Measurements from ENCODE around the gene IGF2BP3.
"Not testable (repeated sequence)": the region's sequence is repeated elsewhere in the genome, so short reads cannot be mapped to it uniquely, and the experiment has no call there.

Gene IGF2BP3

DNA sequence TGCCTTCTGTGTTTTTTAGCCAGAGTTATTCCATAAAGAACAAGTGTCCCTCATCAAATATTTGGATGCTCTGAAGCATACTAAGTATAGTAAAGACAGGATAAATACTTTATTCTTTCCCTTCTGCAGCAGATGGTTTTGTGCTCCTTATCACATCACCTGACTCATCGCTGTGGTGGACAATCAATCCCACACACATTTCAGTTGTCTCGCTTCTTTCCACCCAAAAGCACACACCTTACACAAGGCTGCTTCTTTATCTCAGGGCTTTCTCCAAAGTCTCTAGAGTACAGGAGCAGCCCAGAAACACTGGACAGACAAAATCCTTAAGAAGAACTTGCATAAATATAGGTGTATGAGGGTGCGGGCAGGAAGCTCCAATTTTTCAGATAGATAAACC lies 43.4 kb downstream of the IGF2BP3 start:
- DNase-seq, result no peak

DNA sequence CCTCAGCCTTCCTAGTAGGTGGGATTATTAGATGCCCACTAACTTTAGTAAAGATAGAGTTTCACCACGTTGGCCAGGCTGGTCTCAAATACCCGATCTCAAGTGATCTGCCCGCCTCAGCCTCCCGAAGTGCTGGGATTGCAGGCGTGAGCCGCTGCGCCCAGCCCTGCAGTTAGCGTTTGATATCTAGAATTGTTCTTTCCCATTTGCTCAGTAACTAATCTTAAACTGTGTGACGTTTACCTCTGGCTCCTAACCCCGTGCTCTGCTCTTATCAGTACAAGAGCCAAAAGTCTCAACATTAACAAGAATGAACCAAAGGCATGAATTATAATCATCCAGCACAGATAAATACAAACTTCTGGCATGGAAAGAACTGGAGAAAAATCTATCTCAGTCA lies 47.4 kb downstream of the IGF2BP3 start:
- no peak for DNase-seq

DNA sequence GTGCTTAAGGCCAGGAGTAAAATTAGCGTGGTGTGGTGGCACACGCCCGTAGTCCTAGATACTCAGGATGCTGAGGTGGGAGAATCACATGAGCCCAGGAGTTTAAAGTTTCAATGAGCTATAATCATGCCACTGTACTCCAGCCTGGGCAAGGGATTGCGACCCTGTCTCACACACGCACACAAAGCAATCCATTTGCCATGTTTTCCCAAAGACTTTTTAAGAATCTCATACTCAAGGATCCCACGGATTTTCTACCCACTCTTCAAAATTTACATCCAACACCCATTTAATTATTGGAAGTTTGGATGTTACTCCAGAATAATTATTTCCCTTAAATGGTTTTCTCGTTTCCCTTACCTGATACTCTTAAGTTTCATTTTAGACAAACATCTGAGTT lies 47.9 kb downstream of the IGF2BP3 start:
- DNase-seq, result no peak

DNA sequence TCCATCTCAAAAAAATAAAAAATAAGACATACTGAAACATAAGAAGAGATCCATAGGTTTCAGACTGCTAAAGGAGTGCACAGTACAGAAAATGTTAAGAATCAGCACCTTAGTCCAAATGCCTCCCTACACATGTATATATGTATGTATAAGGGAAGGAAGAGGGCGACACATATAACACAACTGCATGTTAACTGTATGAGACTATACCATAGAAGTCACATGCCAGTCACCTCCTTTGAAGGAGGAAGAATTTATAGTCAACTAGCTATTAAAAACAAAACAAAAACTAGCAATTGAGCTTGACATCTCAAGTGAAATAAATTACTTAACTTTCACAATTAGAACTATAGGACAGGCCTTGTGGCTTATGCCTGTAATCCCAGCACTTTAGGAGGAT lies 50.4 kb downstream of the IGF2BP3 start:
- DNase-seq, result no peak

DNA sequence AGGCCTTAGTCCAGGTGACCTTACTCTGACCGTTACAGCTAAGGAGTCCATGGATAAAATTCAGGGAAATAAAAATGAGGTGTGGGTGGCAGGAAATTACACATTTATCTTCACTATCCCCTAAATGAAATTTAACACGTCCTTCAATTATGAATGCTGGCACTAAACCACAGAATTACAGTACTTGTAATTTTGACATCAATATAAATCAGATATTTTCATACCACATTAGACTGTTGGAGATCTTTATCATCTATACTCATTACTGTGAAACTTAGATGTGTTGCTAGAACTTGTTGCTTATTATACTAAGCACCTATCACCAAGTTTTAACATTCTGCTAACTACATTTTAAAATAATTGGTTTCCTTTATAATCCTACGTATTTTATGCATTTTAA lies 51.1 kb downstream of the IGF2BP3 start:
- no peak for DNase-seq

DNA sequence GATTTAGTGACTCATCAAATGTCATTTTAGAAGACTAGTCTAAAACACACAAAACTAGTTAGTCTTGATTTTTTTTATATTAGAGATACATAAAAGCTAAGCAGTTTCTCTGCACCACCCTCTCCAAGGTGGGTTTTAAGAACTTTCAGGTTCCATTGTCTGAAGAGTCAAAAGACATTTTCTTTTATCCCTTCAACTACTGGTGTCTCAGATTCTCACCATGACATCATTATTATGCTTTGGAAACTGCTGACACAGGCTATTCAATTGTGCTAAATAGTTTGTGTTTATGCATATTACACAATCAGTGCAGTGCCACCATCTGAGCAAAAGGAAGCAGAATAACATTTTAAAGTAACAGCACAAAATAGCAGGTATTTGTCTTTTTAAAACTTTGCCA lies 52.2 kb downstream of the IGF2BP3 start:
- DNase-seq, result no peak

DNA sequence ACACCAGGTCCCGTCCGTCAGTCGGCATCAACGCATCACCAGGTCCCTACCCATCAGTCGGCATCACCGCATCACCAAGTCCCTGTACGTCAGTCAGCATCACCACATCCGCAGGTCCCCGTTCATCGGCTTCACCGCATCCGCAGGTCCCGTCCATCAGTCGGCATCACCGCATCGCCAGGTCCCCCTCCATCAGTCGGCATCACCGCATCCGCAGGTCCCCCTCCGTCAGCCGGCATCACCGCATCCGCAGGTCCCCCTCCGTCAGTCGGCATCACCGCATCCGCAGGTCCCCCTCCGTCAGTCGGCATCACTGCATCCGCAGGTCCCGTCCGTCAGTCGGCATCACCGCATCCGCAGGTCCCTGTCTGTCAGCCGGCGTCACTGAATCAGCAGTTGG lies 55.1 kb downstream of the IGF2BP3 start:
- DNase-seq, result no peak

DNA sequence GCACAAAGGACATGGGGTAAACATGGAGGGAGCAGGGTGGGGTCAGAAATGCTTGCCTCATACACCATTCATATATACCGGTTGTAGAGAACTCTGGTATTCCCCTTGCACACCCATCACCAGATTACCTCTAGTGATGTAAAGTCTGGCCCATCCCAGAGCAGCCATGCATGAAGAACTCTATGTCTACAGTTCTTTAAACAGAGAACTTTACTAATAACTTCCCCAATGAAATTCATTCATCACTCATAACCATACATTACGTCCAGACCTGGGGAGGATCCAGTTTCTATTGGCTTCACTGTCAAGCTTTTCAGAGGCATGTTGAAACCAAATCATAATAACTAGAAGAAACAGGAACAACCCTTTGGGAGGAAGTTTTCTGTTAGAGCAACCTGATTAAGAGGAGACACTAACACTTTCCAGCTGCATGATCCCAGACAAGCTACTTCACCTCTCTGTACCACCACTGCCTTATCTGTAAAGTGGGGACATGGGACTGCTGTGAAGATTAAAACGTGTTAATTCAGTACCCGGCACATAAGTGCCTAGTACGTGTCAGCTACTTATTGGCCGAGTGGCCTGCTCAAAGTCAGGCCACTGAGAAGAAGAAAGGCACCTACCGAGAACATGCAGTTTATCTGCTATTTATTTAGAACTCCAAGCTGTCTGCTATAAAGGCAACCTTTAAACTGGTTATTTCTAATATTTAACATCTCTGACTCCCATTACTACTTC lies 59.7 kb downstream of the IGF2BP3 start:
- no peak for DNase-seq

DNA sequence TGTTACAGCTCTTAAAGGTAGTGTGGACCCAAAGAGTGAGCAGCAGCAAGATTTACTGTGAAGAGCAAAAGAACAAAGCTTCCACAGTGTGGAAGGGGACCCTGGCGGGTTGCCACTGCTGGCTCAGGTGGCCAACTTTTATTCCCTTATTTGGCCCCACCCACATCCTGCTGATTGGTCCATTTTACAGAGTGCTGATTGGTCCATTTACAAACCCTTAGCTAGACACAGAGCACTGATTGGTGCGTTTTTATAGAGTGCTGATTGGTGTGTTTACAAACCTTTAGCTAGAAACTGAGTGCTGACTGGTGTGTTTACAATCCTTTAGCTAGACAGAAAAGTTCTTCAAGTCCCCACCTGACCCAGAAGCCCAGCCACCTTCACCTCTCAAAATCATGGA lies 63.7 kb downstream of the IGF2BP3 start:
- DNase-seq, result not testable (repeated sequence)

DNA sequence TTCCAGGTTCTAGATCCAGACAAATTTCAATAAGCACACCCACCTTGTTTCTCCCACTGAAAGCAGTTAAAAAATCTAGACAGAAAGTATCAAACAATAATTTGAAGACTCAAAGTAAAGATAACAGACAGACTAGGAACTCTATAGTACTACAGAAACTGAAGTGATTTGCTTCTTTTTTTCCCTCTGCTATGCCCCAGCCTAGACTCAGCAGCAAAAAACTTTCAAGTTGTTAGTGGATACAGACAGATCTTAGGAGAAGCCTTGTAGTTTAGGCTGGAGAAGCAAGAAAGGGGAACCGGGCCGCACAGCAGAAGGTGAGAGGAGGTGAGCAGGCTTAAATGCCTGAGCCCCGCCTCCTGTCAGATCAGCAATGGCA lies 65.1 kb downstream of the IGF2BP3 start:
- DNase-seq, result no peak

DNA sequence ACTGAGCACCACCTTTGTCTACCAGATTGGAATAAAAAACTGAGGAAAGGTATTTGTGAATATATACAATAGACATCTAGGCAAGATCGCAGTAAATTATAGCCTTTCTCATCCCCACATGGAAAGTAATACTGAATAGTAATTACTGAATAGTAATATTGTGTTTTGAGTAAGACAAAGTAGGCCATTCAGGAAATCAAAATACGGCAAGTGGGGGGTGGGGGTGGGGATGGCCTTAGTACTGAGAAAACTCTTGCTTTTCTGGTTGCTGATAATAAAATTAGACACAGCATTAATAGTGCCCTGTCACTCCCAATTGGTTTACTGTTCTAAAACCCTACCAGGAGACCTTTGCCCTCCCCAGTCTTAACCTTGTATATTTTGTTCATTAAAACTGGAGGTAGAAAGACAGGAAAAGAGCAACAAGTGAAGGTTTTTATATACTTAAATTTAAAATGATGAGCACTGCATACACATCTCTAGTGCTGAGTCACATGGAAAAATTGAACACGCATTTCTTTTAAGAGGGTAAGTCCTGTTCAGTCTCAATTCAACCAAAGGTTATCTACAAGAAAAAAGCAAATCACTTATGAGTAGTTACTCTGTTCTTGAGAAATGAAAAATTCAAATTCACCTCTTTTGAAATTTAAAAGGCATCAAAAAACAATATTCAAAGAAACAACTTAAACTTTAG lies 65.6 kb downstream of the IGF2BP3 start:
- DNase-seq, result no peak

DNA sequence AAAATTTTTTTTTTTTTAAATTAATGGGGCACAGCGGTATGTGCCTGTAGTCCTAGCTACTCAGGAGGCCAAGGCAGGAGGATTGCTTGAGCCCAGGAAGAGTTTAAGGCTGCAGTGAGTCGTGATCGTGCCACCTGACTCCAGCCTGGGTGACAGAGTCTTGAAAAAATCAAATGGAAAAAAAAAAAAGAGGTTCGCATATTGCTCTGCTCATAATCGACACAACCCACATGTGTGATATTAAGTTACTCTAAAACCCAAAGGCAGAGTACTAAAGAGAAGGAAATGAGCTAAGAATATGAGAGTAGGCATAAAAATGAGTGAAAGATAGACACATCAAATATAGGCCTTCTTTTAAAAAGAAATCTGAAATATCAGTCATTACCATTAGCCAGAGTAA lies 66.3 kb downstream of the IGF2BP3 start:
- DNase-seq, result no peak

DNA sequence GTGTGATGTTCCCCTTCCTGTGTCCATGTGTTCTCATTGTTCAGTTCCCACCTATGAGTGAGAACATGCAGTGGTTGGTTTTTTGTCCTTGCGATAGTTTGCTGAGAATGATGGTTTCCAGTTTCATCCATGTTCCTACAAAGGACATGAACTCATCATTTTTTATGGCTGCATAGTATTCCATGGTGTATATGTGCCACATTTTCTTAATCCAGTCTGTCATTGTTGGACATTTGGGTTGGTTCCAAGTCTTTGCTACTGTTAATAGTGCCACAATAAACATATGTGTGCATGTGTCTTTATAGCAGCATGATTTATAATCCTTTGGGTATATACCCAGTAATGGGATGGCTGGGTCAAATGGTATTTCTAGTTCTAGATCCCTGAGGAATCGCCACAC lies 72.2 kb downstream of the IGF2BP3 start:
- not testable (repeated sequence) for DNase-seq

DNA sequence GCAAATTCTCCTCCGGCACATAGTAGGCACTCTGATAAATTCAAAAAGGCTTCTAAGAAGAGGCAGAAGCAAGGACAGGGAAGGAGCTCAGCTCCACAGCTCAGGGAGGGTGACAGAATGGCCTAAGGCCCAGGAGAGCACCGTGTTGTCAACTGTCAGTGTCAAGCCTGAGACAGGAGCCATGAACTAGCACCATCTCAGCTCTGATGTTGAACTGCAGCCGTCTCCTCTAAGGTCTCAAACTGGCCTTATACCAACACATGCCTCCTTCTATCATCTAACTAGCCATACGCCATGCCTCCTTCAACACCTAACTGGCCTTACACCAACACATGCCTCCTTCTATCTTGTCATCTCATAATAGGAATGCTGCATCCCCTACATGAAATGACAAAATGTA lies 73.0 kb downstream of the IGF2BP3 start:
- DNase-seq, result no peak

DNA sequence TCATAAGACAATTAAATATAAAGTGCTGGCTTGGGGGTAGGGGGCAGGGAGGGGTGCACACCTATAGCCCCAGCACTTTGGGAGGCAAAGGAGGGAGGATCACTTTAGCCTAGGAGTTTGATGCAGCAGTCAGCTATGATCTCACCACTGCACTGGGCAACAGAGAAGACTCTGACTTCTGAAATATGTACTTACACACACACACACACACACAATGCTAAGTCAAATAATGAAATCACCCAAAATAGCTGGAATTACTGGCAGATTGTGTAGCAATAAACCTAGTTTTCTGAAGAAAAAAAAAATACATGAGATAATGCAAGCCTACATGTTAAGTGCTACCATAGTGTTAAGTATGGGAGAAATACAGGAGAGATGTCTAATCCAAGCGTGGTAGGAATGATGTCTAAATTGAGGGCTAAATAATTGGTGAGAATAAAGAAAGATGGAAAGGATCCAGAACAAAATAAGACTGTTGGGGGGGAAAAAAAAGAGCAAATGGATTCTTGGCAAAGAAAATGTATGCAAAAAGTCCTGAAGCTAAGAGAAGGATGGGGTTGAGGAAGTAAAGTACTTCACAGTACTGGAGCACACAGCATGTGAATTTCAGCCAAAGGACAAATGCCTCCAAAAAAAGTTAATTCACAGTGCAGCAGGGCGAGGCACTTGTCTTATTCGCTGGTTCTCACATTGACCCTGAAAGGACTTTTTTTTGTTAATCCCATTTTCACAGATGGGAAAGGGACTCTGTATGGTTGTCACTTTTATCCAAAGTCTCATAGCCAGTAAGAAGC lies 73.9 kb downstream of the IGF2BP3 start:
- no peak for DNase-seq

DNA sequence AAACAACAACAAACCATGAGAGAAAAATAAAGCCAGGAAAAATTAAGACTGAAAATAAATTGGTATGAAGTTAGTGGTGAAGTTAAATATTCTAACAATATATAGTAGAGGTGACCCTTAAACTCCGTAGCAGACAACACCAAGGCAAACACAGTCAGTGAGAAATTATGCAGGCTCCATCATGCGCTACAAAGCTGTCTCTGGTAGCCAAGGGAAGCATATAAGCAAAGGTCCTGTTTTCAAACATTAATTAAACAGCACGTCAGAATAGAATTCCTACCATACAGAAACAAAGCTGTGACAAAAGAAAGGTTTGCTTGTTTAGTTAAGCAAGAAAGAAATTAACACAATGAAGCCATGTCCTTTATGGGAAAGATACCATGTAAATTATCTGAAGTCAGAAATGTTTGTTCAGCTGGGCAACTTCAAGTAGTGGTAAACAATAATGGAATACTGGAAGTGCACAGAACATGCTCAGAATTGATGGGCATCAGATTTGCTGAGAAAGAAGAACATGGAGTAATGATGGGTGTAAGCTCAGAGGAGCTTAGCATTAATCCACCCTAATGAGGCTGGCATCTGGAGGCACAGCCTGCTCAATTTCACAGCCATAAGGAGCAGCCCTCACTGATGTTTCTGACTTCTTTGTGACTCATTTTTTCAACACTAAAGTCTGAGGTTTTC lies 75.7 kb downstream of the IGF2BP3 start:
- peak in 2 of 56 donors; percentile 1 to 24 for DNase-seq

DNA sequence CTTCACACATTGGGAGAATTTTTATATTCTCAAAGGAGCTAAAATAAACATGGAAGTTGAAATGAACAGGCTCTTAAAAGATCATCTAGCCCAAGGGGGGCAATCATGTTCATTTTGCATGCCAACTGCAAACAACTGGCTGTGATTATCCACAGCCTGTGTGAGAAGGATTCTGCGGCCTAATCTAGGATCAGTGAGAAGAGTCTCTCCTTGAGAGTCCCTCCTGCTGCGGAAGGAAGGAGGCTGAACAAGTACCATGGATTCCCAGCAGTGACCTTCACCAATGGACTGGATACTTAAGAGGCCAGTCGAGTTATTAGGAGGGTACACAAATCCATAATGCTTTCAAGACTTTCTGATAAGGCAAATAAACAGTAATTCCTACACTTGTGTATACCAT lies 76.7 kb downstream of the IGF2BP3 start:
- no peak for DNase-seq

DNA sequence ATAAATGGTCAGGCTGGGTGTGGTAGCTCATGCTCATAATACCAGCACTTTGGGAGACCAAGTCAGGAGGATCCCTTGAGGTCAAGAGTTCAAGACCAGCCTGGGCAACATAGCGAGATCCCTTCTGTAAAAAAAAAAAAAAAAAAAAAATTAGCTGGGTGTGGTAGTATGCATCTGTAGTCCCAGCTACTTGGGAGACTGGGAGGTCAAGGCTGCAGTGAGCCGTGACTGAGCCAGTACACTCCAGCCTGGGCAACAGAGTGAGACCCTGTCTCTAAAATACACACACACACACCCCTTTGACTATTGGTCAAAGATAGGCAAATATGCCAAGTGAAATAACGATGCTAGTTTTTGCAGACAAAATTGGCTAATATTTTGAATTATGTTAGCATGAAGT lies 80.6 kb downstream of the IGF2BP3 start:
- DNase-seq, result no peak

DNA sequence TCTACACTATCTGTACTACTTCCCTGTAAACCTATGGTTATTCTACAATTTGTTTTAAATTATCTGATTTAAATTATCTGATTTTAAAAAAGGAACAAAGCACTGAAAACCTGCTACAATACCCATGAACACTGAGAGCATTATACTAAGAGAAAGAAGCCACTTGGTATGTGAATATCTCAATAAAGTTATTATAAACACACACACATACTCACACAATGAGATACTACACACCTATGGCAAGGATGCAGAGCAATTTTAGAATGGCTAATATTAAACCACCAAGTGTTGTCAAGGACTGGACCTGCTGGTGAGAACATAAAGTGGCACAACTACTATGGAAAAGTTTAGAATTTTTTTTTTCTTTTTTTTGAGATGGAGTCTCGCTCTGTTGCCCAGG lies 82.7 kb downstream of the IGF2BP3 start:
- no peak for DNase-seq

DNA sequence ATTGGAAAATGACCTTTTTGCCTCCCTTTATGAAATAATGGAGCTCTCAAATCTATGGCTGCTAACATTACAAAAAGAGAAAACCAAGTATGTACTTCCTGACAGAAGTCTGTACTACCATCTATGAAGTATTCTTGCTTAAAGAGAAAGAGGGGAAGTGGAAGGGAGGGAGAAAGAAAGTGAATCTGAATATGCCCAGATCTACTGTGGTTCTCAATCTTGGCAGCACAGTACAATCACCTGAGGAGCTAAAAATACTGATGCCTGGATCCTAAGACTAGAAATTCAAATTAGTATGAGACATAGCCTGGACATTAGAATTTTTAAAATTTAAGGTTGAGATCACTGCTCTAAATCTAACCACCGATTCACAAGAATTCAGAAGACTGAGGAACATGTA lies 85.2 kb downstream of the IGF2BP3 start:
- no peak for DNase-seq

DNA sequence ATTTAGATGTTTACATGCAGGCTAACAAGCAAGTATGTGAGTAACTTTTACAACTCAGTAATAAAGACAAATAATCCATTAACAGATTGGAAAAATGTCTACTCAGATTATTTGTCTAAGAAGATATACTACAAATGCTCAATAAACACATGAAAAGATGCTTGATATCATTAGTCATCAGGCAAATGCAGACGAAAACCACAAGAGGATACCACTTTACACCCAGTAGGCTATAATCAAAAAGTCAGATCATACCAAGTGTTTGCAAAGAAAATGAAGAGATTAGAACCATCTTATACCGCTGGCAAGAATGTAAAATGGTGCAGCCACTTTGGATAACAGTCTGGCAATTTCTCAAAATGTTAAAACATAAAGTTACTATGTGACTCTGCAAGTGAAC lies 87.1 kb downstream of the IGF2BP3 start:
- no peak for DNase-seq

DNA sequence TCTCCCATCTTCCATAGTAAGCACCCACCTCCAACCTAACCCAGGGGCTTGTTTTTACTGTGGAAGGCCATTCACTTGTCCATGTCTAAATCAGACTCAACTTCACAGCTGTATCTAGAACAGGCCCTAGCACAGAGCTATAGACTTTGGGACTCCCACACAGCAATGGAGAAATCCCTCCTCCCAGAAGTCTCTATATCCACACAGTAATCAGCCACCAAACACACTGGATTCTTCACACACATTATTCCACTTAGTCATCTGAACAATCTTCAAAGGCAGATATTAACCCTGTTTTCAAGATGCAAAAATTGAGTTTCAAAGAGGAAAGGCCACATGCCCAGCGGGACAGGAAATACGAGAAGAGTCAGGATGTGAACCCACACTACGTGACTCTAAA lies 89.3 kb downstream of the IGF2BP3 start:
- DNase-seq, result no peak

Measured in amygdala (tissue), 56 donors.